Measurements from ENCODE around the gene REPIN1.

Gene REPIN1

GRCh38 chr7:150337179-150337578, 31.4 kb upstream of the REPIN1 start:
- TF ChIP-seq PRDM10 (tag by site-specific recombination; IDR thresholded peaks at IDR 0.05), result no peak
- no peak for TF ChIP-seq MYNN (tag by site-specific recombination; IDR thresholded peaks at IDR 0.05; ENCODE audit: borderline replicate concordance)
- no peak for TF ChIP-seq ZNF660 (tag by site-specific recombination; IDR thresholded peaks at IDR 0.05)
- no peak for TF ChIP-seq ZNF548 (tag by site-specific recombination; IDR thresholded peaks at IDR 0.05)
- no peak for TF ChIP-seq ZNF274 (IDR thresholded peaks at IDR 0.05; ENCODE audit: low read length)
- no peak for TF ChIP-seq ZNF274 (tag by site-specific recombination; IDR thresholded peaks at IDR 0.05; ENCODE audit: borderline replicate concordance)
- TF ChIP-seq ZNF580 (tag by site-specific recombination; IDR thresholded peaks at IDR 0.05), result no peak
- TF ChIP-seq GLI2 (tag by site-specific recombination; IDR thresholded peaks at IDR 0.05; ENCODE audit: borderline replicate concordance, low read depth), result no peak
- TF ChIP-seq IKZF3 (tag by site-specific recombination; IDR thresholded peaks at IDR 0.05), result no peak
- no peak for TF ChIP-seq ZNF121 (tag by site-specific recombination; IDR thresholded peaks at IDR 0.05)
- TF ChIP-seq TCF7L2 (IDR thresholded peaks at IDR 0.05; ENCODE audit: borderline replicate concordance, low read depth, low read length), result no peak
- TF ChIP-seq PRDM4 (tag by site-specific recombination; IDR thresholded peaks at IDR 0.05), result no peak
- no peak for TF ChIP-seq ZNF76 (tag by site-specific recombination; IDR thresholded peaks at IDR 0.05; ENCODE audit: borderline replicate concordance, low read depth)
- no peak overlapping the region for H3K27ac ChIP-seq (ENCODE audit: extremely low read depth, low read depth, low read length)
- H3K36me3 ChIP-seq (ENCODE audit: control insufficient read depth in 2 of 2, insufficient read depth in 1 of 2, low read length in 2 of 2), result peaks cover 0 to 50% of the 10 kb centered on the region in 2 experiments; a peak in 1 of 3 replicates
- ChIA-PET CTCF (interaction anchor here (1.6 kb wide), 1 partner anchor 84 kb away, joined by 4 read pairs; no protein-coding TSS in a partner anchor), POLR2A (no interaction called here)
- no peaks in the 10 kb centered on the region for H3K4me1 ChIP-seq (ENCODE audit: control insufficient read depth, insufficient read depth, low read length)
- no peak overlapping the region for H3K4me3 ChIP-seq (ENCODE audit: low read depth, low read length)
- no peaks in the 10 kb centered on the region for H3K9me3 ChIP-seq (ENCODE audit: control insufficient read depth, insufficient read depth, low read depth, low read length)

DNA sequence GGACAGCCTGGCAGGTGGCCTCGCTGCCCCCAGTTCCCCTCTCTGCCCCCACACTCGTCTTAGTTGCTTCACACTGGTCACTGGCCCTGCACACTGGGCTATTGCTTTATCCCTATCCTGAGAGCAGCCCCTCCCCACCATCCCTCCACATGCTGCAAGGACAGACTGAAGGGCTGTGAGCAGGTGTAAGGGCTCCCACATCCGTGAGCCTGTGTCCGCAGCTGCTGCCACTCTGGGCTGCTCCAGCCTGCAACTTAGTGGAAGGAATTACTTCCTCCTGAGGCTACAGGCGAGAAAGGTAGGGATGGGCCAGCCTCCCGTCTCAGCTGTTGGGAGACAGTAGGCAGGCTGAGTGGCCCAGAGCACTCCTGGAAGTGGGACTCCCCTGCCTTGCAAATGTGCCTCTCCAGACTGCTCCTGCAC, 31.0 kb upstream of the REPIN1 start:
- Histone ChIP-seq H3K9me3 (ENCODE audit: control insufficient read depth, insufficient read depth, low read depth, low read length) (no peaks in the 10 kb centered on the region), H3K27ac (ENCODE audit: extremely low read depth, low read depth, low read length) (no peak overlapping the region), H3K36me3 (ENCODE audit: control insufficient read depth in 2 of 2, insufficient read depth in 1 of 2, low read length in 2 of 2) (peaks cover 0 to 45% of the 10 kb centered on the region in 2 experiments; a peak in 1 of 3 replicates), H3K4me1 (ENCODE audit: control insufficient read depth, insufficient read depth, low read length) (no peaks in the 10 kb centered on the region), H3K4me3 (ENCODE audit: low read depth, low read length) (no peak overlapping the region)
- TF ChIP-seq SP2 (tag by site-specific recombination; IDR thresholded peaks at IDR 0.05), result no peak
- TF ChIP-seq ZNF571 (tag by site-specific recombination; IDR thresholded peaks at IDR 0.05), result no peak
- no peak for TF ChIP-seq ZBTB48 (tag by site-specific recombination; IDR thresholded peaks at IDR 0.05)
- ChIA-PET CTCF (no interaction called here), POLR2A (no interaction called here)
